SIG-M5 (cell line): ENCODE results near the gene NUDT1.

Experiments used
- DNase-seq: peaks from one replicate; lab custom pipeline; 2025; lab: John Stamatoyannopoulos, UW

The NUDT1 gene

DNA sequence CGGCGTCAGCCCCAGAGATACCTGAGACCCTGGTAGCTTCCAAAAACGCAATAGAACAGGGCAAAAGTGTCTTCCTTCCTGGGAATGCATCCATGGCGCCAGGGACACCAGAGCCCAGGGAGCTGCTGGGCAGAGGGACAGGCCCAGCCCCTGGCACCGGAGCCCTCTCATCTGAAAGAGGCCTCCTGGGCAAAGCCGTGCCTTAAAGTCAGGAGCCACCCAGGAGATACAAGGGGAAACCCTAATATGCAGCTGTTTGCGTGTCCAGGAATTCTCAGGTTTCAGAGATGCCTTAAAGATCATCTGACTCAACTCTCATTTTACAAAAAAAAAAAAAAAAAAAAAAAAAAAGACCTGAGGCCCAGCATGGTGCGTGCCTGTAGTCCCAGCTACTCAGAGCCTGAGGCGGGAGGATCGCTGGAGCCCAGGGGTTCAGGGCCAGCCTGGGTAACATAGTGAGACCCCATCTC lies 28.0 kb downstream of the NUDT1 start:
- DNase-seq, result no peak

GRCh38 chr7:2270495-2270894 lies 28.5 kb downstream of the NUDT1 start:
- DNase-seq, result no peak

GRCh38 chr7:2271273-2272026 lies 29.4 kb downstream of the NUDT1 start:
- DNase-seq, result no peak

DNA sequence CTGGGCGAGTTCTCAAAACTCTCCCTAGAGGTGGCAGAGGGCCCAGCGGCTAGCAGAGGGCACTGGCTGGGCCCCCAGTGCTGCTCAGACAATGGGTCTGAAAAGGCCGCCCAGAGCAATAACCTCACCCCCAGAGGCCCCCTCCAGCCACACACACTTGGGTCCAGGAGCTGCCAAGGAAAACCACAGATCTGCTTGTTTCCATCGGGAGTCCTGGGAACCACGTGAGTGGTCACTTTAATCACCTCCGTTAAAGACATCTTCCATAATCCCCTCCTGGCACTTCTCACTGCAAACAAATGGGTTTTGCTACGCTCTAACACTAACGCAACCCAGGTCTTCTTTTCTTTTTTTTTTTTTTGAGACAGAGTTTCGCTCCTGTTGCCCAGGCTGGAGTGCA lies 30.0 kb downstream of the NUDT1 start:
- no peak for DNase-seq

DNA sequence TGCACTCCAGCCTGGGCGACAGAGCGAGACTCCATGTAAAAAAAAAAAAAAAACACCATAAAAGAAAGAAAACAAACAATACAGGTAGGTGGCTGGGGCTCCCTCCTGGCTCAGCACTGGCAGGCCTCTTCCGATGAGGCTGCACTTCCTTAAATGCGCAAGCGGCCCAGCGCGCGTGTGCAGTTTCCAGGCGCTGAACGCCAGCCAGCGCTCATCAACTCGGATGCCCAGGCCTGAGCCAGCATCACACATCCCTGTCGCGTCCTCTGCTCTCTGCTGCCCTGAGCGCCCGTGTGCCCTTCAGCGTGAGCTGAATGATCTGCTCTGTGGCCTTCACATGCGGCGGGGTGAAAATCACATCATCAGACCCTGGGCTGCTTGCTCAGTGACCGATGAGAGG lies 31.8 kb downstream of the NUDT1 start:
- no peak for DNase-seq

DNA sequence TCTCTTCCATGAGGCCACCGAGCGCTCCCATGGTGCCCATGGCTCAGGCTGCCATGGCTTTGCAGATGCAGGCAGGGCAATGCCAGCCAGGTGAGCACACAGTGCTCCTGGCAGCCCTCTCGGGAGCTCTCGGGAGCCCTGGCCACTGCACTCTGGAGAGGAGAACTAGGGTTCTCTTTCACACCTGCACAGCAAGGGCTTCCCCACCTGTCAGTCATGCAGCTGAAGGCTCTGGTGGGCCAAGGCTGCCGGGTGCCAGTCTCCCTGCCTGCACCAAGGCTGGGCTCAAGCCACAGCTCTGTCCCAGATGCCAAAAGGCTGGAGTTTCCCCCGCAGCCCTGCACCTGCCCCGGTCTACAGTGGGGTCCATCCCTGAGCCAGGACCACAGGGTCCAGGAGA lies 32.6 kb downstream of the NUDT1 start:
- DNase-seq, result no peak

- DNase-seq, result no peak
Measured at GRCh38 chr7:2275101-2275500, 33.1 kb downstream of the NUDT1 start.

GRCh38 chr7:2276107-2276506 lies 34.1 kb downstream of the NUDT1 start:
- DNase-seq, result no peak

DNA sequence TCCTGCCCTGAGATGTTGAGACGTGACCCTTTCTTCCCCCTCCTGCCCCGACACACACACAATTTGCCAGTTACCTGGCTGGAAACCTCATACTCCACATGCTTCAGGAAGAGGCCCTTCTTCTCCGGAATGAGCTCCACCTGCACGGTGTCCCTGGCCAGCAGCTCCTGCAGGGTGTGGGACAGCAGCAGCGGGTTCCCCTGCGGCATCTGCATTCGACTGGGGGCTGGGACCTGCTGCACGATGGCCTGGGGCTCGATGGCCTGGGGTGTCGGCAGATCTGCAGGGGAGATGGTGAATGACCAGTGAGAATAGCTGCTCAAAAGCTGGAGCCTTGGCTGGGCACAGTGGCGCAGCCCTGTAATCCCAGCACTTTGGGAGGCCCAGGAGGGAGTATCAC lies 36.0 kb downstream of the NUDT1 start:
- DNase-seq, result no peak

DNA sequence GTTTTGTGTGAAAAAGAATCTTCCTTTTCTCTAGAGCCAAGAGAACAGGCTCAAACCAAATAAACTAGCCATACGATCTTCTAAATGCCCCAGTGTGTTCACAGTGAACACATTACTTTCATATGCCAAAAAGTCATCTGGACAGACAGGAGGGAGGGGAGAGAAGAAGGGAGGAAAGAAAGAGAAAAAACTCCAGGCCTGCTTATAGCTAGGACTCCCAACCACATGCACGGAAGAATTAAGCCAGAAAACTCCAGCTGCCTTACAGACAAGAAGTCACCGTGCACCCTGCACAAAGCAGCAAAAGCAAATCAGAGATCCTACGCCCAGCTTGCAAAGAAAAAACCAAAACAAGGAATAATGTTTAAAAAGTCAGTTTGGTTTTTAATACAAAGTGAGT lies 37.9 kb downstream of the NUDT1 start:
- no peak for DNase-seq

DNA sequence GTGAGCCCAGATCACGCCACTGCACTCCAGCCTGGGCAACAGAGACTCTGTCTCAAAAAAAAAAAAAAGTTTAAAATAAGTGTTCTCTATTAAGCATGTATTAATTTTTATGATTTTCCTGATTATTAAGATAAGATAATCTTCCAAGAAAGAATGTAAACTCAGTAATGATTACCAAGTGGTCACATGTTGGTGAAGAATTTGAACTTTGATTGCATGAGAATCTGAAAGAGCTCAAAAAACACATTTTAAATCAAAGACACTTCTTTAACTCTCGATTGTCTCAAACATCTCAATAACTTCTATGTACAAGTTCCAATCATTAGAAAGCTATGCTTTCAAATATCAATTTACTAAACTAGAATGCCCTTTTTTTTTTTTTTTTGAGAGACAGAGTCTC lies 38.4 kb downstream of the NUDT1 start:
- no peak for DNase-seq

GRCh38 chr7:2281541-2281940 lies 39.5 kb downstream of the NUDT1 start:
- DNase-seq, result no peak

- DNase-seq, result no peak
Measured at GRCh38 chr7:2282185-2282751, 40.2 kb downstream of the NUDT1 start.

DNA sequence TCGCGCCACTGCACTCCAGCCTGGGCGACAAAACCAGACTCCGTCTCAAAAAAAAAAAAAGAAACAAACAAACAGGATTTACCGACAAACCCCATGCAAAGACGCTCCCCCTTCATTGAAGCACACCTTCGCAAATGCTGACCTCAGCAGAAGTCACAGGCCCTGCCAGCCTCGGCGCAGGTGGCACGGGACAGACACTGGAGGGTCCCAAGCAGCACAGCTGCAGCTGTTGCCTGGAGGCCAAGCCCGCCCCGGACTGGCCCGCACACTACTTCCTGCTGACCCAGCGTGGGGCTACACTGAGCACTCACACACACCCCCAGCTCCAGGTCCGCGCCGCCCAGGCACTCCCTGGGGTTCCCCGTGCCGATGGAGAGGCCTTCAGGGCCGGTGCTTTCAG lies 41.0 kb downstream of the NUDT1 start:
- no peak for DNase-seq

DNA sequence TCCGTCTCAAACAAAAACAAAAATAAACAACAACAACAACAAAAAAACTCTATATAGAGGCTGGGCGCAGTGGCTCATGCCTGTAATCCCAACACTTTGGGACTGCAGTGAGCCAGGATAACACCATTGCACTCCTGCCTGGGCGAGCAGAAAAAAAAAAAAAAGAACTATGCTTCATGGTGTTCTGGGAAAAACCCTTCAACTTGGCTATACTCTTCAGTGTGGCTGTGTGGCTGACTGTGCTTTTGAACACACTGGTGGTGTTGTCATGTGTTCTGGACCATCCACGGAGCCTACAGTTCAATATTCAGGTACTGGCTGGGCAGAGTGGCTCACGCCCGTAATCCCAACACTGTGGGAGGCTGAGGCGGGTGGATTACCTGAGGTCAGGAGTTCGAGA lies 45.7 kb downstream of the NUDT1 start:
- DNase-seq, result no peak

DNA sequence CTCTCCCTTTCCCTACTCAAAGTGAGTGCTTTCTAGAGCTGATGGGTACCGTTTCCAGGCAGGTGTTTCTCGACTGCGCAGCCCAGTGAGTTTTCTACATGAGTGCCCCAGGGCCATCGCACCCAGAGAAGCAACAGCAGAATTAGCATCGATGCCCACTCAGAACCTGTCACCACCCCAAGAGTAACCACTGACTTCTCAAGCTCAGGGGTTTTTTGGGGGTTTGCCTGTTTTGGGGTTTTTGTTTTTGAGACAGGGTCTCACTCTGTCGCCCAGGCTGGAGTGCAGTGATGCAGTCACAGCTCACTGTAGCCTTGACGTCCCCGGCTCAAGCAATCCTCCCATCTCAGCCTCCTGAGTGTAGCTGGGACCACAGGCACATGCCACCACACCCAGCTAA lies 46.5 kb downstream of the NUDT1 start:
- DNase-seq, result no peak

DNA sequence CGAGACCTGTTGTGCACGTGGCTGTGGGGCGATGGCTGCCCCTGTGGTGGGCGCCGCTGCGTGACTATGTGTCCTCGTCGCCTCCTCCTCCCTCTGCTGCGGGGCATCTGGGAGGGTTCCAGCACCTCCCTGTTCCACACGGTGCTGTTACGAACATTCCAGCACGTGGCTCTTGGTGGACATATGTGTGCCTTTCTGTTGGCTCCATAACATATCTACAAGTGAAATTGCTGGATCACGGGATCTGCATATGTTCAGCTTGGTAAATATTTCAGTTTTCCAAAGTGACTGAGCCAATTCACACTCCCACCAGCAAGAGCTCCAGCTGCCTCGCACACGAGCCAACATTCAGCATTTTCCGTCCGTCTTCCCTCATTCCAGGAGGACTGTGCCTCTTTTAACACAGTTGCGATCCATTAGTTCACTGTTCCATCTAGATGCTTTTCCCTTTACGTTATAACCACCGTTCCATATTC lies 47.1 kb downstream of the NUDT1 start:
- DNase-seq, result no peak

DNA sequence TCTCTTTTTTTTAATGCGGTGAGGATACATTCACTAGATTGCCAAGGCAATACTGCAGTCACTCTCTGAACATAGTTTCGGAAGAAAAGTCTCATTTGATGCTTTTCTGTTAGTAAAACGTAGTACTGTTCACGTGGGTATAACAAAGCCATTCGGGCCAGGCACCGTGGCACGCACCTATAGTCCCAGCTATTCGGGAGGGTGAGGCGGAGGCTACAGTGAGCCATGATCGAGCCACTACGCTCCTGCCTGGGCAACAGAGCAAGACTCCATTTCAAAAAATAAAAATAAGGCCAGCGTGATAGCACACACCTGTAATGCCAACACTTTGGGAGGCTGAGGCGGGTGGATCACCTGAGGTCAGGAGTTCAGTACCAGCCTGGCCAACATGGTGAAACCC lies 47.6 kb downstream of the NUDT1 start:
- DNase-seq, result no peak

DNA sequence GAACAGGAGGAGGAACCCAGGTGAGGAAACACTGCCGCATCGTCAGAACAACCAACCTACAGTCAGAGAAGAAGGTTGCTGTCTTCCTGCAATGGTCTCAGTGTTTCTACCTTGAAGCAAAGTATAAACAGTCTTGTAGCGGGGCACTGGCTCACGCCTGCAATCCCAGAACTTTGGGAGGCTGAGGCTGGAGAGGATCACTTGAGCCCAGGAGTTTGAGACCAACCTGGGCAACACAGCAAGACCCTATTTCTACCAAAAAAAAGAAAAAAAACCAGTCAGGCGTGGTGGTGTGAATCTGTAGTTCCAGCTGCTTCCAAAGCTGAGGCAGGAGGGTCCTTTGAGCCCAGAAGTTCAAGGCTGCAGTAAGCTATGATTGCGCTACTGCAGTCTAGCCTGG lies 48.9 kb downstream of the NUDT1 start:
- DNase-seq, result no peak

GRCh38 chr7:2295936-2296620 lies 54.1 kb downstream of the NUDT1 start:
- DNase-seq, result no peak

DNA sequence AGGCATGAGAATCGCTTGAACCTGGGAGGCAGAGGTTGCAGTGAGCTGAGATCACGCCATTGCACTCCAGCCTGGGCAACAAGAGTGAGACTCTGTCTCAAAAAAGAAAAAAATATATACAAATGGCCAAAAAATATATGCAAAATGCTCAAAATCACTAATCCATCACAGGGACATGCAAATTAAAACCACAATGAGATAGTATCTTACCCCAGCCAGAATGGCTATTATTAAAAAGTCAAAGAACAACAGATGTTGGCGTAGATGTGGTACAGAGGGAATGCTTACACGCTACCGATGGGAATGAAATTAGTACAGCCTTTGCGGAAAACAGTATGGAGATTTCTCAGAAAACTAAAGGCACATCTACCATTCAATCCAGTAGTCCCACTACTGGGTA lies 54.8 kb downstream of the NUDT1 start:
- DNase-seq, result no peak

DNA sequence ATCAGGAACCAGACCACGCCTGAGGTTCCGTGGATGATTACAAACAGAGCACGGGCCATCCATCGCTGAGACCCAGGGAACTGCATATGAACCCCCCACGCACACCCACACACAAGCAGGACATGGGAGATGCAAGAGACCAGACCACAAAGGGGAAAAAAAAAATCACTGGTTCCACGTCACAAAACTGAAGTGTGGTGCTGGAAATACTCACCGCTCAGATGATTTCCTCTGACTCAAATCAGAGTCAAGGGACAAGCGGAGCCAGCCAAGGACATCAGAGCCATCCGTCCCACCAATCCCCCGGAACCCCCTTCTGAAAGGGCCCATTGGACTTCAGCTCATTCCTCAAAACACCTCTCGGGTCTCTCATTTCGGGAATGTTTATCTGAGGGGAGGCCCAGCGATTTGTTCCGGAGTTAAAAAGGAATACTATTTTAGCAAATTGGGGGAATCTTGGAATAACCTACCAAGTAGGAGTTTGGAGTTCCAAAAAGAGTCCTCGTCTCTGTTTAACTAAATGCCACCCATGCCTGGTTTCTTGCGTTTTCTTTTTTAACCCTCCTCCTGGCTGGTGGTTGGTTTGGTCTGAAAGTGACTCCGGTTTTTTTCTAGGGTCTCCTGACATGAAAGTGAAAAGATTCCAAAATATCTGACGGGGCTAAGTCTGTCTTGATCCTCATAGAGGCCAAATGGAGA lies 57.3 kb downstream of the NUDT1 start:
- DNase-seq, result no peak
